SK-N-SH (cell line): ENCODE results near the gene SLC15A2. TPM values are rescaled to one million over a fixed set of nuclear protein-coding genes. Genes with fewer than 3 reads are reported as not detected.
"Not testable (repeated sequence)": the region's sequence is repeated elsewhere in the genome, so short reads cannot be mapped to it uniquely, and the experiment has no call there.

Experiments used
- CTCF ChIA-PET: fragments of 300-600, 350-600 bp; formaldehyde crosslinking; extraction: SDS; loops from one replicate; lab custom pipeline; 2021; lab: Yijun Ruan, JAX
- POLR2A ChIA-PET: fragments of 350-600 bp; sonication (Branson Sonifier 250); formaldehyde crosslinking; extraction: SDS; loops from one replicate; lab custom pipeline; 2020; ENCODE audit warnings: antibody characterized with exemption, inconsistent platforms; lab: Yijun Ruan, JAX
- DNase-seq: peaks from one replicate; pipeline ENCODE4 v3.0.0; 2012
- H2AFZ ChIP-seq: fragments of 200-600 bp; sonication (generic); 2 replicates; pipeline ENCODE4 v1.8.1; 2016; ENCODE audit warnings: antibody characterized with exemption, mild to moderate bottlenecking, low read depth
- H3F3A ChIP-seq: fragments of 200-600 bp; sonication (generic); replicated peaks from 2 replicates; pipeline ENCODE3; 2016; ENCODE audit warnings: antibody characterized with exemption, mild to moderate bottlenecking; ENCODE audit not compliant: insufficient read depth
- H3K27ac ChIP-seq, 2 experiments: fragments of 200-500 bp in 1 of 2; fragments of 200-600 bp in 1 of 2; sonication (Bioruptor generic) in 1 of 2; sonication (generic), shearing (Covaris generic) in 1 of 2; 2 replicates each; pipeline versions ENCODE4 v1.5.1 to v1.6.1; 2014 to 2016; ENCODE audit warnings: low read depth in 2 of 2, inconsistent platforms in 1 of 2, low read length in 1 of 2, mild to moderate bottlenecking in 1 of 2, mixed read lengths in 1 of 2
- H3K27me3 ChIP-seq: fragments of 200-600 bp; sonication (generic), shearing (Covaris generic); 2 replicates; pipeline ENCODE4 v1.6.1; 2016; ENCODE audit warnings: mixed run types; ENCODE audit not compliant: insufficient read depth
- H3K36me3 ChIP-seq, 2 experiments: fragments of 200-500 bp in 1 of 2; fragments of 200-600 bp in 1 of 2; sonication (Bioruptor generic) in 1 of 2; sonication (generic) in 1 of 2; replicated peaks in 1 of 2; 2 replicates each; pipeline versions ENCODE3 to v1.5.1; 2014 to 2016; ENCODE audit warnings: low read length in 1 of 2, mild to moderate bottlenecking in 1 of 2; ENCODE audit not compliant: insufficient read depth in 2 of 2, control insufficient read depth in 1 of 2
- H3K4me1 ChIP-seq, 2 experiments: fragments of 200-500 bp in 1 of 2; fragments of 200-600 bp in 1 of 2; sonication (Bioruptor generic) in 1 of 2; sonication (generic), shearing (Covaris generic) in 1 of 2; 2 replicates each; pipeline versions ENCODE4 v1.5.1 to v1.6.1; 2014 to 2016; ENCODE audit warnings: low read depth in 1 of 2, low read length in 1 of 2, mixed run types in 1 of 2; ENCODE audit not compliant: insufficient read depth in 2 of 2, control insufficient read depth in 1 of 2
- H3K4me2 ChIP-seq: fragments of 200-600 bp; sonication (generic), shearing (Covaris generic); 2 replicates; pipeline ENCODE4 v1.6.1; 2017; ENCODE audit warnings: mixed run types
- H3K4me3 ChIP-seq, 2 experiments: fragments of 200-500 bp in 1 of 2; fragments of 200-600 bp in 1 of 2; sonication (Bioruptor generic) in 1 of 2; sonication (generic), shearing (Covaris generic) in 1 of 2; 2 replicates each; pipeline versions ENCODE4 v1.5.1 to v1.8.1; 2014 to 2016; ENCODE audit warnings: low read depth in 2 of 2, inconsistent platforms in 1 of 2, low read length in 1 of 2, mild to moderate bottlenecking in 1 of 2, mixed read lengths in 1 of 2, moderate library complexity in 1 of 2
- H3K79me2 ChIP-seq: fragments of 200-600 bp; sonication (generic); 2 replicates; pipeline ENCODE4 v1.8.1; 2017; ENCODE audit warnings: mild to moderate bottlenecking; ENCODE audit not compliant: insufficient read depth
- H3K9ac ChIP-seq: fragments of 200-600 bp; sonication (generic); 2 replicates; pipeline ENCODE4 v1.6.1; 2017; ENCODE audit warnings: mixed run types
- H3K9me2 ChIP-seq: fragments of 200-600 bp; sonication (generic); 2 replicates; pipeline ENCODE4 v1.6.1; 2017; ENCODE audit warnings: mixed run types
- H3K9me3 ChIP-seq: fragments of 200-600 bp; sonication (generic); 2 replicates; pipeline ENCODE4 v1.6.1; 2017; ENCODE audit warnings: mixed run types, mild to moderate bottlenecking, moderate library complexity
- H4K20me1 ChIP-seq: fragments of 200-600 bp; sonication (generic); 2 replicates; pipeline ENCODE4 v1.6.1; 2017; ENCODE audit warnings: mild to moderate bottlenecking, mixed run types; ENCODE audit not compliant: insufficient read depth
- ELF1 ChIP-seq: IDR thresholded peaks from 2 replicates; pipeline ENCODE4 v1.4.0; 2012
- EP300 ChIP-seq, 2 experiments: IDR thresholded peaks; 2 replicates each; pipeline versions ENCODE4 v1.4.0 to v1.6.1; 2012; ENCODE audit warnings: borderline replicate concordance in 1 of 2, low read depth in 1 of 2, low read length in 1 of 2
- FOSL2 ChIP-seq: IDR thresholded peaks from 2 replicates; pipeline ENCODE4 v1.4.0; 2012; ENCODE audit warnings: low read depth, mild to moderate bottlenecking, moderate library complexity, borderline replicate concordance
- FOXJ3 ChIP-seq: sonication (generic); formaldehyde crosslinking; IDR thresholded peaks from 2 replicates; pipeline ENCODE4 v1.5.1; 2020; ENCODE audit warnings: mild to moderate bottlenecking, missing genetic modification reagents
- FOXM1 ChIP-seq: IDR thresholded peaks from 2 replicates; pipeline ENCODE4 v1.4.0; 2012; ENCODE audit warnings: low read depth, mild to moderate bottlenecking
- GATA2 ChIP-seq: sonication (generic); formaldehyde crosslinking; IDR thresholded peaks from 2 replicates; pipeline ENCODE4 v1.5.0; 2020; ENCODE audit warnings: mild to moderate bottlenecking, missing genetic modification reagents
- JUND ChIP-seq: IDR thresholded peaks from 2 replicates; pipeline ENCODE4 v1.4.0; 2012
- MXI1 ChIP-seq: IDR thresholded peaks from 2 replicates; pipeline ENCODE4 v1.6.1; 2012; ENCODE audit warnings: mild to moderate bottlenecking, low read depth, low read length, improper control_type of control experiment
- NRF1 ChIP-seq: IDR thresholded peaks from 2 replicates; pipeline ENCODE4 v1.6.1; 2012; ENCODE audit warnings: low read depth, mild to moderate bottlenecking, low read length
- POLR2AphosphoS5 ChIP-seq: IDR thresholded peaks from 2 replicates; pipeline ENCODE4 v1.6.1; 2012; ENCODE audit warnings: low read depth, low read length
- RAD21 ChIP-seq: IDR thresholded peaks from 2 replicates; pipeline ENCODE4 v1.6.1; 2012; ENCODE audit warnings: mild to moderate bottlenecking, low read length
- SIN3A ChIP-seq: IDR thresholded peaks from 2 replicates; pipeline ENCODE4 v1.6.1; 2012; ENCODE audit warnings: low read depth, mild to moderate bottlenecking, low read length, moderate library complexity, borderline replicate concordance
- SMC3 ChIP-seq: IDR thresholded peaks from 2 replicates; pipeline ENCODE4 v1.6.1; 2012; ENCODE audit warnings: low read depth, low read length, improper control_type of control experiment
- TCF12 ChIP-seq: IDR thresholded peaks from 2 replicates; pipeline ENCODE4 v1.4.0; 2012
- YY1 ChIP-seq: IDR thresholded peaks from 2 replicates; pipeline ENCODE4 v1.4.0; 2012; ENCODE audit warnings: low read depth, mild to moderate bottlenecking
- WGBS: methylation state at CpG from one replicate; pipeline ENCODE4 v1.1.6; 2017; ENCODE audit warnings: low lambda C conversion rate; 5-methylcytosine and 5-hydroxymethylcytosine counted together
- polyA plus RNA-seq, 3 experiments: library from polyadenylated mRNA; depleted of rRNA; stranded (reverse); fragments of >200 nt; gene quantifications; 2 replicates each; pipeline ENCODE4 v1.2.3, GENCODE V29; 2012
- TF ChIP-seq, protein P1 (sequence below): fragments of 200-600 bp; sonication (generic); IDR thresholded peaks from 2 replicates; pipeline ENCODE4 v1.6.1; 2017; ENCODE audit warnings: antibody characterized with exemption, mild to moderate bottlenecking, moderate library complexity
- TF ChIP-seq, protein P2 (sequence below): IDR thresholded peaks from 2 replicates; pipeline ENCODE4 v1.4.0; 2012; ENCODE audit warnings: low read depth, borderline replicate concordance
- TF ChIP-seq, protein P3 (sequence below): IDR thresholded peaks from 2 replicates; pipeline ENCODE4 v1.4.0; 2012; ENCODE audit warnings: low read depth

The SLC15A2 gene
- polyA plus RNA-seq, 1 of the 3 experiments (the other 2 are of a cell fraction): 0.10 TPM

DNA sequence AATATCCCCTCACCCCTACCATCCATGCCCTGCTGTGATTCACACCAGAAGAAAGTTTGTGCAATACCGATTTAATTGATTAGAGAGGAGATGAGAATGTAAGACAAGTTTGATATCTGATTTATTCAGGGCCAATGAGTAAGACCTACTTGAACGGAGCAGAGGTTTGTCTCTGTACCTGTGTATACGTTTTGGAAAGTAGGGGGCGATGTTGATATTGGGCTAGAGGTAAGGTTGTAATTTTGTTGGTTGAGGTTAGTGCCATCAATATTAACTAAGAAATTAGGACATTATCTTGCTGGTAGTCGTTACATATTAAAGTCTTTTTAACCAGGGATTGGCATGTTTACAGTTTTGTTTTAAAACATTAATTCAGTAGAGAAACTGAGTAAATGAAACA lies 38.6 kb upstream of the SLC15A2 start:
- Histone ChIP-seq H4K20me1 (no peaks in the 10 kb centered on the region), H2AFZ (no peak overlapping the region), H3K9me3 (no peaks in the 10 kb centered on the region), H3K9ac (no peak overlapping the region), H3K4me3 (no peak overlapping the region), H3K27me3 (no peaks in the 10 kb centered on the region), H3K4me1 (no peaks in the 10 kb centered on the region), H3K36me3 (no peaks in the 10 kb centered on the region), H3K27ac (no peak overlapping the region), H3K4me2 (no peak overlapping the region), H3K9me2 (no peaks in the 10 kb centered on the region), H3F3A (no peaks in the 10 kb centered on the region), H3K79me2 (no peaks in the 10 kb centered on the region)
- WGBS: 66% methylated on average over 5 of the region's 5 CpGs
- DNase-seq: no peak
- TF ChIP-seq, protein P1, sequence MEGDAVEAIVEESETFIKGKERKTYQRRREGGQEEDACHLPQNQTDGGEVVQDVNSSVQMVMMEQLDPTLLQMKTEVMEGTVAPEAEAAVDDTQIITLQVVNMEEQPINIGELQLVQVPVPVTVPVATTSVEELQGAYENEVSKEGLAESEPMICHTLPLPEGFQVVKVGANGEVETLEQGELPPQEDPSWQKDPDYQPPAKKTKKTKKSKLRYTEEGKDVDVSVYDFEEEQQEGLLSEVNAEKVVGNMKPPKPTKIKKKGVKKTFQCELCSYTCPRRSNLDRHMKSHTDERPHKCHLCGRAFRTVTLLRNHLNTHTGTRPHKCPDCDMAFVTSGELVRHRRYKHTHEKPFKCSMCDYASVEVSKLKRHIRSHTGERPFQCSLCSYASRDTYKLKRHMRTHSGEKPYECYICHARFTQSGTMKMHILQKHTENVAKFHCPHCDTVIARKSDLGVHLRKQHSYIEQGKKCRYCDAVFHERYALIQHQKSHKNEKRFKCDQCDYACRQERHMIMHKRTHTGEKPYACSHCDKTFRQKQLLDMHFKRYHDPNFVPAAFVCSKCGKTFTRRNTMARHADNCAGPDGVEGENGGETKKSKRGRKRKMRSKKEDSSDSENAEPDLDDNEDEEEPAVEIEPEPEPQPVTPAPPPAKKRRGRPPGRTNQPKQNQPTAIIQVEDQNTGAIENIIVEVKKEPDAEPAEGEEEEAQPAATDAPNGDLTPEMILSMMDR: peak; percentile 32
- TF ChIP-seq RAD21 (peak; percentile 47), SMC3 (no peak)
- POLR2A ChIA-PET: no interaction called here
- CTCF ChIA-PET: no interaction called here

DNA sequence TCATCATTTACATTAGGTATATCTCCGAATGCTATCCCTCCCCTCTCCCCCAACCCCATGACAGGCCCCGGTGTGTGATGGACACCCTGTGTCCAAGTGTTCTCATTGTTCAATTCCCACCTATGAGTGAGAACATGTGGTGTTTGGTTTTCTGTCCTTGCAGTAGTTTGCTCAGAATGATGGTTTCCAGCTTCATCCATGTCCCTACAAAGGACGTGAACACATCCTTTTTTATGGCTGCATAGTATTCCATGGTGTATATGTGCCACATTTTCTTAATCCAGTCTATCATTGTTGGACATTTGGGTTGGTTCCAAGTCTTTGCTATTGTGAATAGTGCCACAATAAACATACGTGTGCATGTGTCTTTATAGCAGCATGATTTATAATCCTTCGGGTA lies 36.4 kb upstream of the SLC15A2 start:
- DNase-seq, H3K79me2 ChIP-seq, H3K9me3 ChIP-seq, H3K4me2 ChIP-seq, H2AFZ ChIP-seq, H3K27ac ChIP-seq, CTCF ChIA-PET, H3K4me3 ChIP-seq, H4K20me1 ChIP-seq, H3K4me1 ChIP-seq, H3F3A ChIP-seq, H3K36me3 ChIP-seq, H3K9me2 ChIP-seq, H3K9ac ChIP-seq, H3K27me3 ChIP-seq, POLR2A ChIA-PET: not testable (repeated sequence)
- 78% methylated on average over 3 of the region's 5 CpGs for WGBS

DNA sequence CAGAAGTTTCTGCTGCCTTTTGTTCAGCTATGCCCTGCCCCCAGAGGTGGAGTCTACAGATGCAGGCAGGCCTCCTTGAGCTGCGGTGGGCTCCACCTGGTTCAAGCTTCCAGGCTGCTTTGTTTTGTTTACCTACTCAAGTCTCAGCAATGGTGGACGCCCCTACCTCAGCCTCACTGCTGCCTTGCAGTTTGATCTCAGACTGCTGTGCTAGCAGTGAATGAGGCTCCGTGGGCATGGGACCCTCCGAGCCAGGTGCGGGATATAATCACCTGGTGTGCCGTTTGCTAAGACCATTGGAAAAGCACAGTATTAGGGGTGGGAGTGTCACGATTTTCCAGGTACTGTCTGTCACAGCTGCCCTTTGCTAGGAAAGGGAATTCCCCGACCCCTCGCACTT lies 31.0 kb upstream of the SLC15A2 start:
- H3K9ac ChIP-seq, H4K20me1 ChIP-seq, DNase-seq, H3K36me3 ChIP-seq, H3K27me3 ChIP-seq, CTCF ChIA-PET, H3K9me3 ChIP-seq, H2AFZ ChIP-seq, H3K4me3 ChIP-seq, H3K4me2 ChIP-seq, H3K79me2 ChIP-seq, H3F3A ChIP-seq, H3K4me1 ChIP-seq, POLR2A ChIA-PET, H3K9me2 ChIP-seq, H3K27ac ChIP-seq: not testable (repeated sequence)
- WGBS: 72% methylated on average over 6 of the region's 9 CpGs

DNA sequence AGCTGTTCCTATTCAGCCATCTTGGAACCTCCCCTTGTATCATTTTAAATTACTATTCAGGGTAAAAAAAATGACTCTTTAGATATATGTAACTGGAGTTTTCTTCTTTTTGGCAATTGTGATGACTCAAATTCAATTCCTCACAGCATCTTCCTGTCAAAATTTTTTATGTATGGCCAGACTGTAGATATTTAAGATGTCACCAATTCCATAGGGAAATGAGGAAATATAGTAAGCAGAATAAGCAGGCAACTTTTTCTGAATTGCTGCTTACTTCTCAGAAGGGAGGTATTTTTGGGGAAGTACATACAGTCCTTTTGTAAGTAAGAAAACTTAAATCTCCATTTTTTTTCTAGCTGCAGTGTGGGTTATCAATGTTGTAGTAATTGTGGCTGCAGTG lies 30.4 kb upstream of the SLC15A2 start:
- Histone ChIP-seq H3K4me2 (no peak overlapping the region), H4K20me1 (no peaks in the 10 kb centered on the region), H3K27me3 (no peaks in the 10 kb centered on the region), H3K4me3 (no peak overlapping the region), H3K36me3 (no peaks in the 10 kb centered on the region), H3K9me2 (peaks cover 4% of the 10 kb centered on the region; the same call in 1 of the 2 replicates), H3K27ac (no peak overlapping the region), H3K4me1 (no peaks in the 10 kb centered on the region), H3K9me3 (no peaks in the 10 kb centered on the region), H3K79me2 (no peaks in the 10 kb centered on the region), H3F3A (no peaks in the 10 kb centered on the region), H2AFZ (no peak overlapping the region), H3K9ac (no peak overlapping the region)
- CTCF ChIA-PET: interaction anchor here (1.2 kb wide), 1 partner anchor 12 kb away, joined by 4 read pairs; no protein-coding TSS in a partner anchor
- no peak for DNase-seq
- POLR2A ChIA-PET: no interaction called here
- TF ChIP-seq FOXM1: no peak
- TF ChIP-seq, protein P2, sequence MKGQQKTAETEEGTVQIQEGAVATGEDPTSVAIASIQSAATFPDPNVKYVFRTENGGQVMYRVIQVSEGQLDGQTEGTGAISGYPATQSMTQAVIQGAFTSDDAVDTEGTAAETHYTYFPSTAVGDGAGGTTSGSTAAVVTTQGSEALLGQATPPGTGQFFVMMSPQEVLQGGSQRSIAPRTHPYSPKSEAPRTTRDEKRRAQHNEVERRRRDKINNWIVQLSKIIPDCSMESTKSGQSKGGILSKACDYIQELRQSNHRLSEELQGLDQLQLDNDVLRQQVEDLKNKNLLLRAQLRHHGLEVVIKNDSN: no peak
- no peak for TF ChIP-seq POLR2AphosphoS5
- no peak for TF ChIP-seq RAD21
- TF ChIP-seq FOSL2: no peak
- no peak for TF ChIP-seq ELF1
- no peak for TF ChIP-seq GATA2 (CRISPR knock-in tag)
- TF ChIP-seq EP300 (IDR thresholded peaks at IDR 0.05; ENCODE audit: borderline replicate concordance in 1 of 2, low read depth in 1 of 2, low read length in 1 of 2): no peak
- no peak for TF ChIP-seq FOXJ3 (CRISPR knock-in tag)
- TF ChIP-seq, protein P3, sequence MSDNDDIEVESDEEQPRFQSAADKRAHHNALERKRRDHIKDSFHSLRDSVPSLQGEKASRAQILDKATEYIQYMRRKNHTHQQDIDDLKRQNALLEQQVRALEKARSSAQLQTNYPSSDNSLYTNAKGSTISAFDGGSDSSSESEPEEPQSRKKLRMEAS: no peak
- no peak for TF ChIP-seq TCF12
- TF ChIP-seq JUND: no peak
- no peak for TF ChIP-seq NRF1
- TF ChIP-seq SIN3A: no peak
- TF ChIP-seq YY1: no peak
- no peak for TF ChIP-seq MXI1
